Central memory CD8-positive, alpha-beta T cell (primary cell): ENCODE measurements around the gene TBC1D4.

Experiments used
- ATAC-seq: fragments of 150-1000 bp; cut with Tn5 transposase; replicated peaks from 2 replicates; pipeline ENCODE4 v1.10.0; 2022; ENCODE audit warnings: mild to moderate bottlenecking, moderate FRiP score, moderate number of reproducible peaks; ENCODE audit not compliant: poor library complexity, severe bottlenecking; ENCODE audit errors: extremely low read depth
- DNase-seq, 2 donors: peaks; one replicate each; pipeline ENCODE4 v3.0.0; 2021; ENCODE audit warnings: low spot score in 2 of 2
- H3K27ac Mint-ChIP-seq: one replicate; pipeline ENCODE4 v1.8.0; 2022; ENCODE audit warnings: low read depth, mild to moderate bottlenecking, moderate library complexity, mixed read lengths
- H3K27me3 Mint-ChIP-seq: one replicate; pipeline ENCODE4 v1.8.0; 2022; ENCODE audit warnings: mixed read lengths
- H3K36me3 Mint-ChIP-seq: one replicate; pipeline ENCODE4 v1.8.0; 2022; ENCODE audit warnings: mild to moderate bottlenecking, moderate library complexity, mixed read lengths; ENCODE audit not compliant: insufficient read depth
- H3K4me1 Mint-ChIP-seq: one replicate; pipeline ENCODE4 v1.8.0; 2022; ENCODE audit warnings: mixed read lengths
- H3K4me3 Mint-ChIP-seq: one replicate; pipeline ENCODE4 v1.8.0; 2022; ENCODE audit warnings: mild to moderate bottlenecking, moderate library complexity, mixed read lengths
- H3K9me3 Mint-ChIP-seq: one replicate; pipeline ENCODE4 v1.8.0; 2022; ENCODE audit warnings: mixed read lengths

TBC1D4 gene

GRCh38 chr13:75482070-75482819, at the start of gene TBC1D4:
Gene TBC1D4, minus strand, starts transcription at chr13:75482169. Its CDS starts 402 bp downstream, at chr13:75481767.
- H3K9me3 Mint-ChIP-seq = no peaks in the 10 kb centered on the region
- peaks cover 6% of the 10 kb centered on the region for H3K36me3 Mint-ChIP-seq
- DNase-seq (peak; percentile 16 to 19), ATAC-seq (peak; percentile 42)
- H3K27me3 Mint-ChIP-seq = peaks cover 89% of the 10 kb centered on the region
- peak within 1 kb of the TSS; percentile 93 for H3K4me3 Mint-ChIP-seq
- peaks cover 12% of the 10 kb centered on the region for H3K4me1 Mint-ChIP-seq
- H3K27ac Mint-ChIP-seq = peak within 1 kb of the TSS; percentile 29

- H3K4me3 Mint-ChIP-seq = no peak overlapping the region
- H3K27ac Mint-ChIP-seq = peak overlapping the region; percentile 61
- ATAC-seq (no peak), DNase-seq (no peak)
- H3K27me3 Mint-ChIP-seq = no peaks in the 10 kb centered on the region
- peaks cover 4% of the 10 kb centered on the region for H3K36me3 Mint-ChIP-seq
- no peaks in the 10 kb centered on the region for H3K9me3 Mint-ChIP-seq
- peaks cover 44% of the 10 kb centered on the region for H3K4me1 Mint-ChIP-seq
These were observed 48.6 kb upstream of the TBC1D4 start for GRCh38 chr13:75530549-75530961.

GRCh38 chr13:75521956-75522355, 40.0 kb upstream of the TBC1D4 start:
- Mint-ChIP-seq H3K4me3 (no peak overlapping the region), H3K4me1 (no peaks in the 10 kb centered on the region), H3K27ac (no peak overlapping the region), H3K36me3 (peaks cover 2% of the 10 kb centered on the region), H3K9me3 (no peaks in the 10 kb centered on the region), H3K27me3 (no peaks in the 10 kb centered on the region)
- DNase-seq = no peak
- ATAC-seq = no peak

GRCh38 chr13:75518439-75519088, 36.6 kb upstream of the TBC1D4 start:
- ATAC-seq (no peak), DNase-seq (no peak)
- Mint-ChIP-seq H3K4me3 (no peak overlapping the region), H3K36me3 (no peaks in the 10 kb centered on the region), H3K4me1 (no peaks in the 10 kb centered on the region), H3K27ac (no peak overlapping the region), H3K27me3 (peaks cover 10% of the 10 kb centered on the region), H3K9me3 (no peaks in the 10 kb centered on the region)

- DNase-seq (no peak), ATAC-seq (no peak)
- H3K36me3 Mint-ChIP-seq = peaks cover 2% of the 10 kb centered on the region
- H3K27me3 Mint-ChIP-seq = peaks cover 20% of the 10 kb centered on the region
- no peaks in the 10 kb centered on the region for H3K4me1 Mint-ChIP-seq
- H3K27ac Mint-ChIP-seq = no peak overlapping the region
- no peak overlapping the region for H3K4me3 Mint-ChIP-seq
- H3K9me3 Mint-ChIP-seq = no peaks in the 10 kb centered on the region
These were observed 32.4 kb upstream of the TBC1D4 start for GRCh38 chr13:75514080-75514995.

- H3K9me3 Mint-ChIP-seq = no peaks in the 10 kb centered on the region
- no peak overlapping the region for H3K27ac Mint-ChIP-seq
- ATAC-seq = no peak
- DNase-seq = no peak
- no peak overlapping the region for H3K4me3 Mint-ChIP-seq
- peaks cover 20% of the 10 kb centered on the region for H3K27me3 Mint-ChIP-seq
- peaks cover 2% of the 10 kb centered on the region for H3K36me3 Mint-ChIP-seq
- no peaks in the 10 kb centered on the region for H3K4me1 Mint-ChIP-seq
These were observed 31.3 kb upstream of the TBC1D4 start for GRCh38 chr13:75513271-75513670.

- Mint-ChIP-seq H3K27me3 (peaks cover 20% of the 10 kb centered on the region), H3K36me3 (peaks cover 2% of the 10 kb centered on the region), H3K27ac (no peak overlapping the region), H3K4me3 (no peak overlapping the region), H3K9me3 (no peaks in the 10 kb centered on the region), H3K4me1 (no peaks in the 10 kb centered on the region)
- ATAC-seq (no peak), DNase-seq (no peak)
These were observed 30.3 kb upstream of the TBC1D4 start for GRCh38 chr13:75512253-75512652.

- no peak for ATAC-seq
- Mint-ChIP-seq H3K4me3 (no peak overlapping the region), H3K4me1 (no peaks in the 10 kb centered on the region), H3K27ac (no peak overlapping the region), H3K27me3 (peaks cover 20% of the 10 kb centered on the region), H3K36me3 (peaks cover 2% of the 10 kb centered on the region), H3K9me3 (no peaks in the 10 kb centered on the region)
- DNase-seq = no peak
These were observed 29.2 kb upstream of the TBC1D4 start for GRCh38 chr13:75511051-75511625.

- Mint-ChIP-seq H3K36me3 (peaks cover 2% of the 10 kb centered on the region), H3K27ac (no peak overlapping the region), H3K9me3 (no peaks in the 10 kb centered on the region), H3K27me3 (peaks cover 6% of the 10 kb centered on the region), H3K4me1 (no peaks in the 10 kb centered on the region), H3K4me3 (no peak overlapping the region)
- ATAC-seq = no peak
- no peak for DNase-seq
These were observed 26.1 kb upstream of the TBC1D4 start for GRCh38 chr13:75508002-75508548.

- Mint-ChIP-seq H3K9me3 (peaks cover 1% of the 10 kb centered on the region), H3K27me3 (no peaks in the 10 kb centered on the region), H3K4me1 (no peaks in the 10 kb centered on the region), H3K4me3 (no peak overlapping the region), H3K27ac (no peak overlapping the region), H3K36me3 (peaks cover 2% of the 10 kb centered on the region)
- DNase-seq (no peak), ATAC-seq (no peak)
These were observed 25.3 kb upstream of the TBC1D4 start for GRCh38 chr13:75507027-75508001.

- ATAC-seq (no peak), DNase-seq (no peak)
- Mint-ChIP-seq H3K4me1 (no peaks in the 10 kb centered on the region), H3K27me3 (no peaks in the 10 kb centered on the region), H3K36me3 (peaks cover 2% of the 10 kb centered on the region), H3K9me3 (peaks cover 5% of the 10 kb centered on the region), H3K4me3 (no peak overlapping the region), H3K27ac (no peak overlapping the region)
These were observed 24.0 kb upstream of the TBC1D4 start for GRCh38 chr13:75506018-75506417.
